ENCODE data around the gene GPR108. TPM values are rescaled to one million over a fixed set of nuclear protein-coding genes. Genes with fewer than 3 reads are reported as not detected.

Gene GPR108
- total and polyA plus RNA-seq, 2 of the 13 experiments (the other 11 are each of a cell fraction or from before 2014, with no cell fraction given), result 36.4 to 63.0 TPM

GRCh38 chr19:6753178-6754031, 16.0 kb upstream of the GPR108 start (continued):
- no peak for TF ChIP-seq ZHX2 (IDR thresholded peaks at IDR 0.05; ENCODE audit: low read depth)
- TF ChIP-seq ZHX2 (CRISPR knock-in tag; IDR thresholded peaks at IDR 0.05; ENCODE audit: borderline replicate concordance), result no peak
- no peak for TF ChIP-seq MEIS1 (CRISPR knock-in tag; IDR thresholded peaks at IDR 0.05; ENCODE audit: borderline replicate concordance)
- TF ChIP-seq HDAC2 (CRISPR knock-in tag; IDR thresholded peaks at IDR 0.05), result peak; percentile 65
- TF ChIP-seq ZNF235 (CRISPR knock-in tag; IDR thresholded peaks at IDR 0.05; ENCODE audit: borderline replicate concordance), result no peak
- TF ChIP-seq ZNF773 (CRISPR knock-in tag; IDR thresholded peaks at IDR 0.05; ENCODE audit: borderline replicate concordance), result no peak
- TF ChIP-seq GMEB1 (CRISPR knock-in tag; IDR thresholded peaks at IDR 0.05; ENCODE audit: borderline replicate concordance), result peak; percentile 73; the same call in 1 of the 2 replicates
- no peak for TF ChIP-seq ZNF326 (CRISPR knock-in tag; IDR thresholded peaks at IDR 0.05; ENCODE audit: borderline replicate concordance)
- TF ChIP-seq TEF (CRISPR knock-in tag; IDR thresholded peaks at IDR 0.05), result no peak
- TF ChIP-seq RFX3 (CRISPR knock-in tag; IDR thresholded peaks at IDR 0.05), result no peak
- peak; percentile 96; the same call in 1 of the 2 replicates for TF ChIP-seq ZNF598 (CRISPR knock-in tag; IDR thresholded peaks at IDR 0.05; ENCODE audit: borderline replicate concordance)
- TF ChIP-seq NR0B2 (CRISPR knock-in tag; IDR thresholded peaks at IDR 0.05), result peak; percentile 86; the same call in 1 of the 2 replicates
- TF ChIP-seq ZNF160 (CRISPR knock-in tag; IDR thresholded peaks at IDR 0.05), result no peak
- TF ChIP-seq ZKSCAN1 (IDR thresholded peaks at IDR 0.05; ENCODE audit: low read length), result no peak
- no peak for TF ChIP-seq ZNF713 (CRISPR knock-in tag; IDR thresholded peaks at IDR 0.05)
- TF ChIP-seq MTA1 (CRISPR knock-in tag; IDR thresholded peaks at IDR 0.05; ENCODE audit: borderline replicate concordance), result peak; percentile 51; the same call in 1 of the 2 replicates
- no peak for TF ChIP-seq HDAC6 (IDR thresholded peaks at IDR 0.05; ENCODE audit: low read depth, low read length)
- TF ChIP-seq TRAFD1 (CRISPR knock-in tag; IDR thresholded peaks at IDR 0.05; ENCODE audit: borderline replicate concordance), result no peak
